Activated CD4-positive, alpha-beta T cell treated with anti-CD3 and anti-CD28 coated beads, Interleukin-2, amount 50 U/mL, for 4 hours (primary cell): Measurements from ENCODE around the gene PLP1.
"Not testable (repeated sequence)": the region's sequence is repeated elsewhere in the genome, so short reads cannot be mapped to it uniquely, and the experiment has no call there.

Experiments used
- DNase-seq, 2 experiments: peaks; one replicate each; pipeline ENCODE4 v3.0.0-alpha.2; 2020

PLP1 gene

GRCh38 chrX:103781062-103781402 lies 4.4 kb downstream of the PLP1 start:
- DNase-seq = no peak

DNA sequence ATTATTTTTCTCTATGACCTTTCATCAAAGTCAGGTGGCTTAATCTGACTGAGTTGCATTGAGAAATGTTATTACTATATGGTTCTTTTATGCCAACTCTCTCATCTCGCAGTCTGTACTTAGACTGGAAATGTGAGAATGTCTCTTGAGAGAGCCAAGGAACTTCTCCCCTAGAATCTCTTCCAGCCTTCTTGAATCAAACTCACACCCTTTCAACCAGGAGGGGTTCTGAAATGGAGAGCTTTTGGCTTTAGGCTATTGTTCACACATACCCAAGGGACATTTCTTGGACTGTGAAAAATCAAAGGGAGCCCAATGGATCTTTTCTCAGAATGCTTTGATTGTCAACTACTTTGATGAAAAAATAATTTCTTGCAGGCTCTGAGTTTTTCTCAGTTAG lies 5.1 kb downstream of the PLP1 start:
- no peak for DNase-seq

GRCh38 chrX:103782640-103783039 lies 6.0 kb downstream of the PLP1 start:
- DNase-seq = no peak

DNA sequence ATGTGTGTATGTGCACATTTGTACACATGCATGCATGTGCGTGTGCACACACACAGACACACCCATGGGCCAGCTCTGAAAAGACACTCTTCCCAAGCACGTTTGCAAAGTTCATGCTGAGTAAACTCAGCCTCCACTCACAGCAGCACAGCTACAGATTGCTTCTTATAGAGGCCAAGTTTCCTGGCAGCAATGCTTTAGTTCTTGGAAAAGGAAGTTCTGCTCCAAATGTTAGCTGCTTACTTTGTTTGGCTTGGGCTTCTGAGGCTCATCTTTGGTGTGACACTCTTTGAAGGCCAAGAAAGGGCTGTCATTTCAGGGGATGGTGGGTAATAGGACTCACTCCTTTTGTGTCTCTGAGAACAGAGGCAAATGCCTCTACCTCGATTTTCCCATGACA lies 6.6 kb downstream of the PLP1 start:
- DNase-seq = no peak

DNA sequence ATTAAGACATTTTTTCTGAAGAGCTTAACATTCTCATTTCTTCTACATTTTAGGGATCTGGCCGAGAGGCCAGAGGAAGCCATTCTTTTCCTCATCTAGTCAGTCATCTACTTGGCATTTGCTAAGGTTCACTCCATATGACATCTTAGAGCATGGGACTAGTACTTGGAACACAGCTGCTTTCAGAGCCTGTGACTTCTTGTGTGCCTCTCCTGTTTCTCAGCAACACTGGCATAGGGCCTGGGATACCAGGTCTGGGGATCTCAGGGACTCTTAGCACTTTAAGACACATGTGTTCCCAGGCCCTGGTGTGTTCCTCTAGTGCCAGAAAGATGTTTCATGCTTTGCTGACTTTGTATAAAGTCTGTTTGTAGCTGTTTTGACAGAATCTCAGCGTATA lies 7.3 kb downstream of the PLP1 start:
- DNase-seq = no peak

- no peak for DNase-seq
These were observed 12.4 kb downstream of the PLP1 start for GRCh38 chrX:103789004-103789403.

DNA sequence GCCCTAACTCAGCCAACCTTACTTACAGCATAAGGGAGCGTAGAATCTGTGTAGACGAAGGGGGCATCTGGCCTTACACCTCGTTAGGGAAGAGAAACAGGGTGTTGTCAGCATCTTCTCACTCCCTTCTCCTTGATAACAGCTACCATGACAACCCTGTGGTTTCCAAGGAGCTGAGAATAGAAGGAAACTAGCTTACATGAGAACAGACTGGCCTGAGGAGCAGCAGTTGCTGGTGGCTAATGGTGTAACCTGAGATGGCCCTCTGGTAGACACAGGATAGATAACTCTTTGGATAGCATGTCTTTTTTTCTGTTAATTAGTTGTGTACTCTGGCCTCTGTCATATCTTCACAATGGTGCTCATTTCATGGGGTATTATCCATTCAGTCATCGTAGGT lies 14.6 kb downstream of the PLP1 start:
- no peak for DNase-seq

- DNase-seq = no peak
These were observed 15.3 kb downstream of the PLP1 start for GRCh38 chrX:103791826-103792485.

- no peak for DNase-seq
These were observed 16.4 kb downstream of the PLP1 start for GRCh38 chrX:103792916-103793544.

DNA sequence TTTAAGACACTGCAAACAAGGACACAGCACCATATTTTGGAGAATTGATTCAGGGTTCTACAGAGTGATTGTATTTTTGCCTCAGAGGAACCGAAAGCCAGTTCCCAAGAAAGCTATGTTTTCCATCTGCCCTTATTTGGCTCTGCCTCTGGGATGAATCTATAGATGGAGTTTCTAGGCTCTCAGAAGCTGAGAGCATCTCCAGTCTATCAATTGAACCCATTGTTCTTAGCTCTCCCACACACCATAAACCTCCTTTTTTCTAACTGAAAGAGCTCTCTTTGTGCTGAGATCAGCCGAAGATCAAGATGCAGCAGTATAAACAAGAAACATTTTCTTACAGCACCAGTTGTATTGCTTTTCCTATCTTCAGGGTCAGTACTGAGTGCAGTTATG lies 16.9 kb downstream of the PLP1 start:
- DNase-seq = no peak

DNA sequence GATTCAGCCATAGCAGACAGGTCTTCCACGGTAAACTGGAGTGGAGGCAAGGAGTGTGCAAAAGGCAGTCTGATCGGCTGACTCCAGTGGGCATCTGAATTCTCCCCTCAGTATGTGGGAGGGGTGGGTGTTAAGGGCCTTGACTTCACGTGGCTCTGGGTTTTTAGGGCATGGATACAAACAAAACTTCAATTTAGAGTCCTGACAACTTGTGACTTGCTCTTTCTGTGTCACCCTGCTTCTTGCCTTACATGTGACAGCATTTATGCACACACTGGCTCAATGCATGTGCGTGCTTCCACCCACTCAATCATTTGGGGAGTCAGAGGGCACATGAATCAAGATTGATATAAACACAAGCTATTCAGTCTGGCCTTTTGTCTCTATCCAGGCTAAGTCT lies 17.5 kb downstream of the PLP1 start:
- no peak for DNase-seq

- DNase-seq = no peak
These were observed 21.1 kb downstream of the PLP1 start for GRCh38 chrX:103797691-103798090.

- DNase-seq = no peak
These were observed 23.7 kb downstream of the PLP1 start for GRCh38 chrX:103800318-103800717.

DNA sequence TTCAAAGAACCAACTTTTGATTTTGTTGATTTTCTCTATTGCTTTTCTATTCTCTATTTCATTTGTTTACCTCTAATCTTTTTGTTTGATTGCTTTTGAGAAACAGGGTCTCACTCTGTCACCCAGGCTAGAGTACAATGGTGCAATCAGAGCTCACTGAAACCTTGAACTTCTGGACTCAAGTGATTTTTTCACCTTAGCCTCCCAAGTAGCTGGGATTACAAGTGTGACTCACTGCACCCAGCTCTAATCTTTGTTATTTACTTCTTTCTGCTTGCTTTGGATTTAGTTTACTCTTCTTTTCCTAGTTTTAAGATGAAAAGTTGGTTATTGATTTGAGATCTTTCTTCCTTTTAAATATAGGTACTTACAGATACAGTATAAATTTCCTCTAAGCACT lies 29.2 kb downstream of the PLP1 start:
- DNase-seq = no peak

GRCh38 chrX:103806862-103807474 lies 30.3 kb downstream of the PLP1 start:
- DNase-seq = no peak

DNA sequence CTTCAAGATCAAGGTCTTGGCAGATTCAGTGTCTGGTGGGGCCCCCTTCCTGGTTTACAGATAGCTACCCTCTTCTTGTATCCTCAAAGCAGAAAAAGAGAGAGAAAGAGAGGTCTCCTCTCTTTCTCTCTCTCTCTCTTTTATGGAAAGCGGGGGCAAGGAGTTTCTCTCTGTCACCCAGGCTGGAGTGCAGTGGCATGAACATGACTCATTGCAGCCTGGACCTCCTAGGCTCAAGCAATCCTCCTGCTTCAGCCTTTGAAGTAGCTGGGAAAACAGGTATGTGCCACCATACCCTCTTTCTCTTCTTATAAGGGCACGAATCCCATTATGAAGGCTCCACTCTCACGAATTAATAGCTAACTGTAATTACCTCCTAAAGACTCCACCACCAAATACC lies 35.2 kb downstream of the PLP1 start:
- no peak for DNase-seq

GRCh38 chrX:103817101-103817500 lies 40.5 kb downstream of the PLP1 start:
- not testable (repeated sequence) for DNase-seq

GRCh38 chrX:103817502-103817901 lies 40.9 kb downstream of the PLP1 start:
- DNase-seq = no peak

GRCh38 chrX:103818842-103819619 lies 42.4 kb downstream of the PLP1 start:
- DNase-seq = no peak

DNA sequence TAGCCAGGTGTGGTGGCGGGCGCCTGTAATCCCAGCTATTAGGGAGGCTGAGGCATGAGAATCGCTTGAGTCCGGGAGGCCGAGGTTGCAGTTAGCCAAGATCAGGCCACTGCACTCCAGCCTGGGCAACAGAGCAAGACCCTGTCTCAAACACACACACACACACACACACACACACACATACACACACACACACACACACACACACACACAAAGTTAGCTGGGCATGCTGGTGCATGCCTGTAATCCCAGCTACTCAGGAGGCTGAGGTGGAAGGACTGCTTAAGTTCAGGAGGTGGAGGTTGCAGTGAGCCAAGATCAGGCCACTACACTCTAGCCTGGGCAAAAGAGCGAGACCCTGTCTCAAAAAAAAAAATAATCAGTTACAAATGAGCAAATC lies 44.2 kb downstream of the PLP1 start:
- not testable (repeated sequence) for DNase-seq

- no peak for DNase-seq
These were observed 47.0 kb downstream of the PLP1 start for GRCh38 chrX:103823591-103823990.

- no peak for DNase-seq
These were observed 49.2 kb downstream of the PLP1 start for GRCh38 chrX:103825881-103826280.

- DNase-seq = no peak
These were observed 51.9 kb downstream of the PLP1 start for GRCh38 chrX:103828529-103828928.

GRCh38 chrX:103830848-103831247 lies 54.2 kb downstream of the PLP1 start:
- no peak for DNase-seq
